CD4-positive, alpha-beta T cell treated with Interleukin-17A for 4 hours (primary cell): ENCODE results near the gene COPA.

Source experiments
- DNase-seq: peaks from one replicate; pipeline ENCODE4 v3.0.0-alpha.2; 2020; ENCODE audit warnings: mixed read lengths

The COPA gene

GRCh38 chr1:160261893-160262794 is 80.9 kb downstream of the COPA start, which contains the start of gene DCAF8:
Gene DCAF8 (minus strand): TSS chr1:160262549. CDS start chr1:160244008, 18,541 bp downstream.
- DNase-seq, result peak; percentile 99

- peak; percentile 72 for DNase-seq
Measured at GRCh38 chr1:160261556-160261892, 81.5 kb downstream of the COPA start.

- DNase-seq, result no peak
Measured at GRCh38 chr1:160260406-160261382, 82.4 kb downstream of the COPA start.

- DNase-seq, result no peak
Measured at GRCh38 chr1:160258177-160258798, 84.8 kb downstream of the COPA start.

GRCh38 chr1:160257411-160258015 is 85.5 kb downstream of the COPA start:
- DNase-seq, result no peak

- DNase-seq, result no peak
Measured at GRCh38 chr1:160256396-160257046, 86.5 kb downstream of the COPA start.

GRCh38 chr1:160255781-160256300 is 87.2 kb downstream of the COPA start:
- DNase-seq, result no peak

GRCh38 chr1:160251687-160252526 is 91.1 kb downstream of the COPA start:
- DNase-seq, result peak; percentile 66

GRCh38 chr1:160251011-160251410 is 92.0 kb downstream of the COPA start:
- DNase-seq, result no peak

GRCh38 chr1:160247053-160247452 is 96.0 kb downstream of the COPA start:
- DNase-seq, result no peak

GRCh38 chr1:160245434-160245833 is 97.6 kb downstream of the COPA start:
- no peak for DNase-seq

GRCh38 chr1:160244209-160244608 is 98.8 kb downstream of the COPA start:
- no peak for DNase-seq

GRCh38 chr1:160243767-160244166 is 99.3 kb downstream of the COPA start:
- DNase-seq, result no peak

GRCh38 chr1:160239582-160240299 is 103.3 kb downstream of the COPA start:
- no peak for DNase-seq
